Skeletal muscle satellite cell (primary cell): ENCODE results near the gene PET100.
"Not testable (repeated sequence)": the region's sequence is repeated elsewhere in the genome, so short reads cannot be mapped to it uniquely, and the experiment has no call there.

ENCODE experiments used
- H3K27me3 ChIP-seq: 2 replicates; pipeline ENCODE4 v1.7.0; 2013; ENCODE audit warnings: low read length; ENCODE audit not compliant: control insufficient read depth, insufficient read depth
- H3K36me3 ChIP-seq: 2 replicates; pipeline ENCODE4 v1.7.0; 2013; ENCODE audit warnings: mild to moderate bottlenecking, control low read depth, low read length; ENCODE audit not compliant: insufficient read depth
- H3K4me1 ChIP-seq: 2 replicates; pipeline ENCODE4 v1.7.0; 2013; ENCODE audit warnings: low read length; ENCODE audit not compliant: control insufficient read depth, insufficient read depth
- H3K4me2 ChIP-seq: 2 replicates; pipeline ENCODE4 v1.7.0; 2013; ENCODE audit warnings: mild to moderate bottlenecking, low read length
- H3K4me3 ChIP-seq: 2 replicates; pipeline ENCODE4 v1.7.0; 2013; ENCODE audit warnings: low read length
- H3K9ac ChIP-seq: 2 replicates; pipeline ENCODE4 v1.7.0; 2013; ENCODE audit warnings: mild to moderate bottlenecking, low read depth, low read length, moderate library complexity
- H3K9me3 ChIP-seq: replicated peaks from 2 replicates; pipeline ENCODE4 v1.7.0; 2013; ENCODE audit warnings: mild to moderate bottlenecking, control low read depth, low read length

Gene PET100

GRCh38 chr19:7637374-7638256, 8.0 kb downstream of the PET100 start:
- Histone ChIP-seq H3K4me3 (no peak overlapping the region), H3K9me3 (no peaks in the 10 kb centered on the region), H3K36me3 (no peaks in the 10 kb centered on the region), H3K4me1 (no peaks in the 10 kb centered on the region), H3K4me2 (no peak overlapping the region), H3K27me3 (peaks cover 27% of the 10 kb centered on the region), H3K9ac (no peak overlapping the region)

GRCh38 chr19:7638802-7639465, 9.3 kb downstream of the PET100 start:
- Histone ChIP-seq H3K9ac (no peak overlapping the region), H3K4me1 (no peaks in the 10 kb centered on the region), H3K4me2 (no peak overlapping the region), H3K27me3 (peaks cover 27% of the 10 kb centered on the region), H3K9me3 (no peaks in the 10 kb centered on the region), H3K36me3 (no peaks in the 10 kb centered on the region), H3K4me3 (no peak overlapping the region)

- no peaks in the 10 kb centered on the region for H3K36me3 ChIP-seq
- no peak overlapping the region for H3K4me3 ChIP-seq
- H3K27me3 ChIP-seq, result peaks cover 27% of the 10 kb centered on the region
- no peak overlapping the region for H3K9ac ChIP-seq
- H3K4me1 ChIP-seq, result no peaks in the 10 kb centered on the region
- H3K9me3 ChIP-seq, result no peaks in the 10 kb centered on the region
- no peak overlapping the region for H3K4me2 ChIP-seq
Measured at GRCh38 chr19:7639863-7640348, 10.3 kb downstream of the PET100 start.

GRCh38 chr19:7640803-7641202, 11.2 kb downstream of the PET100 start:
- H3K4me3 ChIP-seq, result no peak overlapping the region
- no peaks in the 10 kb centered on the region for H3K36me3 ChIP-seq
- H3K4me1 ChIP-seq, result no peaks in the 10 kb centered on the region
- H3K4me2 ChIP-seq, result no peak overlapping the region
- H3K9ac ChIP-seq, result no peak overlapping the region
- peaks cover 19% of the 10 kb centered on the region for H3K27me3 ChIP-seq
- H3K9me3 ChIP-seq, result no peaks in the 10 kb centered on the region

- no peak overlapping the region for H3K9ac ChIP-seq
- H3K4me2 ChIP-seq, result no peak overlapping the region
- no peaks in the 10 kb centered on the region for H3K9me3 ChIP-seq
- H3K36me3 ChIP-seq, result no peaks in the 10 kb centered on the region
- peaks cover 12% of the 10 kb centered on the region for H3K27me3 ChIP-seq
- H3K4me3 ChIP-seq, result no peak overlapping the region
- no peaks in the 10 kb centered on the region for H3K4me1 ChIP-seq
Measured at GRCh38 chr19:7641290-7642276, 12.0 kb downstream of the PET100 start.

- H3K9ac ChIP-seq, result no peak overlapping the region
- no peak overlapping the region for H3K4me2 ChIP-seq
- no peak overlapping the region for H3K4me3 ChIP-seq
- H3K36me3 ChIP-seq, result no peaks in the 10 kb centered on the region
- H3K27me3 ChIP-seq, result peaks cover 7% of the 10 kb centered on the region
- no peaks in the 10 kb centered on the region for H3K4me1 ChIP-seq
- H3K9me3 ChIP-seq, result no peaks in the 10 kb centered on the region
Measured at GRCh38 chr19:7642295-7643030, 12.9 kb downstream of the PET100 start.

GRCh38 chr19:7643031-7643415, 13.4 kb downstream of the PET100 start:
- Histone ChIP-seq H3K4me2 (no peak overlapping the region), H3K9me3 (no peaks in the 10 kb centered on the region), H3K4me3 (no peak overlapping the region), H3K9ac (no peak overlapping the region), H3K36me3 (no peaks in the 10 kb centered on the region), H3K27me3 (peaks cover 2% of the 10 kb centered on the region), H3K4me1 (no peaks in the 10 kb centered on the region)

GRCh38 chr19:7643629-7644549, 14.3 kb downstream of the PET100 start:
- H3K4me1 ChIP-seq, H3K9me3 ChIP-seq, H3K4me2 ChIP-seq, H3K9ac ChIP-seq, H3K36me3 ChIP-seq, H3K4me3 ChIP-seq, H3K27me3 ChIP-seq: not testable (repeated sequence)

GRCh38 chr19:7644550-7644877, 14.9 kb downstream of the PET100 start:
- H3K4me3 ChIP-seq, result no peak overlapping the region
- no peak overlapping the region for H3K9ac ChIP-seq
- H3K9me3 ChIP-seq, result no peaks in the 10 kb centered on the region
- no peaks in the 10 kb centered on the region for H3K4me1 ChIP-seq
- H3K36me3 ChIP-seq, result no peaks in the 10 kb centered on the region
- no peak overlapping the region for H3K4me2 ChIP-seq
- H3K27me3 ChIP-seq, result no peaks in the 10 kb centered on the region

GRCh38 chr19:7645163-7645562, 15.6 kb downstream of the PET100 start:
- no peak overlapping the region for H3K4me2 ChIP-seq
- no peaks in the 10 kb centered on the region for H3K9me3 ChIP-seq

More at GRCh38 chr19:7645163-7645562, 15.6 kb downstream of the PET100 start:
- Histone ChIP-seq H3K27me3 (peaks cover 1% of the 10 kb centered on the region), H3K36me3 (no peaks in the 10 kb centered on the region), H3K4me3 (no peak overlapping the region), H3K4me1 (no peaks in the 10 kb centered on the region), H3K9ac (no peak overlapping the region)
